Mesenchymal stem cell (in vitro differentiated cells and primary cell): ENCODE data around the gene STIMATE.

Experiments
- DNase-seq: peaks from one replicate; pipeline ENCODE4 v3.0.0-alpha.2; 2013
- H2AFZ ChIP-seq: one replicate; pipeline ENCODE4 v1.6.1; 2013; ENCODE audit warnings: low read depth, mild to moderate bottlenecking, control low read depth, inconsistent platforms, low read length, moderate library complexity
- H2AK5ac ChIP-seq: 2 replicates; pipeline ENCODE4 v1.6.1; 2013; ENCODE audit warnings: low read length, moderate library complexity, mild to moderate bottlenecking, inconsistent platforms; ENCODE audit not compliant: severe bottlenecking
- H2BK120ac ChIP-seq: one replicate; pipeline ENCODE4 v1.6.1; 2013; ENCODE audit warnings: low read depth, mild to moderate bottlenecking, inconsistent platforms, low read length, moderate library complexity
- H2BK12ac ChIP-seq, 2 experiments: one replicate each; pipeline ENCODE4 v1.6.1; 2013; ENCODE audit warnings: inconsistent platforms in 2 of 2, low read length in 2 of 2, mild to moderate bottlenecking in 2 of 2, moderate library complexity in 2 of 2, control low read depth in 1 of 2
- H2BK15ac ChIP-seq: one replicate; pipeline ENCODE4 v1.6.1; 2013; ENCODE audit warnings: mild to moderate bottlenecking, low read depth, inconsistent platforms; ENCODE audit not compliant: poor library complexity, severe bottlenecking
- H2BK5ac ChIP-seq: 2 replicates; pipeline ENCODE4 v1.6.1; 2013; ENCODE audit warnings: low read depth, mild to moderate bottlenecking, low read length, control low read depth, inconsistent platforms; ENCODE audit not compliant: poor library complexity, severe bottlenecking
- H3K14ac ChIP-seq, 2 experiments: one replicate each; pipeline ENCODE4 v1.6.1; 2013; ENCODE audit warnings: inconsistent platforms in 2 of 2, low read length in 2 of 2, control low read depth in 1 of 2, mild to moderate bottlenecking in 1 of 2, moderate library complexity in 1 of 2
- H3K18ac ChIP-seq, 2 experiments: one replicate each; pipeline ENCODE4 v1.6.1; 2013; ENCODE audit warnings: inconsistent platforms in 2 of 2, low read length in 2 of 2, control low read depth in 1 of 2, low read depth in 1 of 2, mild to moderate bottlenecking in 1 of 2
- H3K23ac ChIP-seq, 2 experiments: one replicate each; pipeline ENCODE4 v1.6.1; 2013; ENCODE audit warnings: inconsistent platforms in 2 of 2, low read length in 2 of 2, mild to moderate bottlenecking in 2 of 2, moderate library complexity in 2 of 2, control low read depth in 1 of 2
- H3K27ac ChIP-seq: 2 replicates; pipeline ENCODE4 v1.5.1; 2013; ENCODE audit warnings: mild to moderate bottlenecking, moderate library complexity, low read length, control low read depth, inconsistent platforms; ENCODE audit not compliant: poor library complexity, severe bottlenecking
- H3K27me3 ChIP-seq, 2 experiments: 2 replicates each; pipeline versions ENCODE4 v1.6.1 to v1.7.0; 2013; ENCODE audit warnings: low read length in 2 of 2, mild to moderate bottlenecking in 2 of 2, moderate library complexity in 2 of 2, control low read depth in 1 of 2, inconsistent platforms in 1 of 2; ENCODE audit not compliant: control insufficient read depth in 1 of 2, insufficient read depth in 1 of 2
- H3K36me3 ChIP-seq, 2 experiments: 2 replicates each; pipeline versions ENCODE4 v1.6.1 to v1.7.0; 2013; ENCODE audit warnings: low read length in 2 of 2, control low read depth in 1 of 2, inconsistent platforms in 1 of 2, low read depth in 1 of 2, mild to moderate bottlenecking in 1 of 2; ENCODE audit not compliant: insufficient read depth in 2 of 2, control insufficient read depth in 1 of 2
- H3K4ac ChIP-seq, 2 experiments: one replicate each; pipeline ENCODE4 v1.6.1; 2013; ENCODE audit warnings: inconsistent platforms in 2 of 2, low read length in 2 of 2, mild to moderate bottlenecking in 2 of 2, moderate library complexity in 2 of 2, control low read depth in 1 of 2, low read depth in 1 of 2
- H3K4me1 ChIP-seq: 2 replicates; pipeline ENCODE4 v1.6.1; 2013; ENCODE audit warnings: low read depth, low read length, control low read depth; ENCODE audit not compliant: control insufficient read depth, insufficient read depth
- H3K4me2 ChIP-seq: 2 replicates; pipeline ENCODE4 v1.6.1; 2013; ENCODE audit warnings: low read length, mild to moderate bottlenecking, inconsistent platforms; ENCODE audit not compliant: poor library complexity, severe bottlenecking
- H3K4me3 ChIP-seq, 2 experiments: 2 replicates each; pipeline versions ENCODE4 v1.5.1 to v1.7.0; 2013; ENCODE audit warnings: low read length in 2 of 2, mild to moderate bottlenecking in 2 of 2, control low read depth in 1 of 2, low read depth in 1 of 2; ENCODE audit not compliant: insufficient read depth in 1 of 2
- H3K79me1 ChIP-seq: replicated peaks from 2 replicates; pipeline ENCODE4 v1.6.1; 2013; ENCODE audit warnings: mild to moderate bottlenecking, control low read depth, low read length, inconsistent platforms; ENCODE audit not compliant: poor library complexity, severe bottlenecking
- H3K9ac ChIP-seq: 2 replicates; pipeline ENCODE4 v1.7.0; 2013; ENCODE audit warnings: mild to moderate bottlenecking, low read length, moderate library complexity
- H3K9me3 ChIP-seq: 2 replicates; pipeline ENCODE4 v1.7.0; 2013; ENCODE audit warnings: mild to moderate bottlenecking, low read length; ENCODE audit not compliant: control insufficient read depth
- H4K8ac ChIP-seq: one replicate; pipeline ENCODE4 v1.6.1; 2013; ENCODE audit warnings: inconsistent platforms, mild to moderate bottlenecking, low read length, moderate library complexity
- H4K91ac ChIP-seq: one replicate; pipeline ENCODE4 v1.6.1; 2013; ENCODE audit warnings: mild to moderate bottlenecking, low read length, inconsistent platforms
- WGBS: methylation state at CpG from one replicate; pipeline ENCODE4 v1.1.7; 2013; ENCODE audit warnings: mixed read lengths; 5-methylcytosine and 5-hydroxymethylcytosine counted together

Gene STIMATE

DNA sequence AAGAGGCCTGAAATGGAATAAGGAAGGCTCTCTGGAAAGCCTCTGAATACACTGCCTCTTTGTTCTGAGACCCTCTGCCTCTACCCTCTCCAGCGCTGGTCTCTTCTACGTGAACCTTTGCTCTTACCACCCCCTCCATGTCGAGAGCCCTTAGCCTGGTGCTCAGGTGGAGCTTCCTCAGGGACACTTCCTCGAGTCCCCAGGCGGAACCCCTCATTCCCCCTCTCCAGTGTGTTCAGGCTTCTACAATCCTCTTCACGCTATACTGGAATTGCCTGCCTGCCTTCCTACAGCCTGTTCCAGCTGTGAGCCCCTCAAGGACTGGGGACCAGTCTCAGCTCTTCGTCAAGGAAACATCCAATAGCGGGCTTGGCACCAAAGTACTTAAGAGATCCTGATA, 7.4 kb downstream of the STIMATE start:
- no peak overlapping the region for H2AFZ ChIP-seq
- no peak overlapping the region for H3K9ac ChIP-seq
- peaks cover 7% of the 10 kb centered on the region for H3K4me1 ChIP-seq
- no peak overlapping the region for H4K91ac ChIP-seq
- no peak overlapping the region for H3K23ac ChIP-seq
- no peak overlapping the region for H3K4me2 ChIP-seq
- no peak overlapping the region for H2BK5ac ChIP-seq
- peaks cover 10 to 15% of the 10 kb centered on the region in 2 experiments for H3K36me3 ChIP-seq
- no peak overlapping the region for H3K4ac ChIP-seq
- H3K9me3 ChIP-seq: peaks cover under 1% of the 10 kb centered on the region
- no peak overlapping the region for H2BK12ac ChIP-seq
- no peak overlapping the region for H3K27ac ChIP-seq
- DNase-seq: no peak
- 93% methylated on average over 7 of the region's 8 CpGs for WGBS
- no peak overlapping the region for H2AK5ac ChIP-seq
- H3K27me3 ChIP-seq: no peaks in the 10 kb centered on the region
- H3K79me1 ChIP-seq: peaks cover 46% of the 10 kb centered on the region
- no peak overlapping the region for H3K18ac ChIP-seq
- H3K4me3 ChIP-seq: no peak overlapping the region
- H3K14ac ChIP-seq: no peak overlapping the region
- no peak overlapping the region for H2BK15ac ChIP-seq
- no peak overlapping the region for H4K8ac ChIP-seq
- no peak overlapping the region for H2BK120ac ChIP-seq

DNA sequence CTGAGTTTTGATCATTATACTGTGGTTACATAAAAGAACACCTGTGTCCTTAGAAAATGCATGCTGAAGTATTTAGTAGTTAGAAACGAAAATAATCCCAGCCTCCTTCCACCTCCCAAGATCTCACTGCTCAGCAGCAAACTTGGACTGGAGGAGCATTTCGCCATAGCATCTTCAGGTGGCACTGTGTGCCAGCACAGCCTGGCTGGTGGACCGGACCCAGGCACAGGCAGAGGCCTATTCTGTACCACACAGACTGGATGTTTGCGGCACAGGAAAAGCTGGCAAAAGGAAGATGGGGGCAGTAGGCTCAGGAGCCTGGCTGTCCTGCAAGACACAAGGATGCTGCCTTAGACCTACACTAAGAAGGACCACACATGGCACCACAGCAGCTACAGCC, 10.2 kb downstream of the STIMATE start:
- H3K4me1 ChIP-seq: peaks cover 6% of the 10 kb centered on the region
- H3K27me3 ChIP-seq: no peaks in the 10 kb centered on the region
- H3K14ac ChIP-seq: no peak overlapping the region
- no peak overlapping the region for H2BK120ac ChIP-seq
- H3K4me2 ChIP-seq: no peak overlapping the region
- peaks cover 6% of the 10 kb centered on the region for H3K9me3 ChIP-seq
- no peak overlapping the region for H2BK5ac ChIP-seq
- H4K91ac ChIP-seq: no peak overlapping the region
- peaks cover 10 to 12% of the 10 kb centered on the region in 2 experiments for H3K36me3 ChIP-seq
- H3K79me1 ChIP-seq: peaks cover 38% of the 10 kb centered on the region
- no peak overlapping the region for H4K8ac ChIP-seq
- no peak overlapping the region for H3K9ac ChIP-seq
- no peak overlapping the region for H2AFZ ChIP-seq
- no peak overlapping the region for H3K18ac ChIP-seq
- H2BK15ac ChIP-seq: no peak overlapping the region
- no peak overlapping the region for H3K4me3 ChIP-seq
- 97% methylated on average over 4 of the region's 4 CpGs for WGBS
- peak overlapping the region in 1 of 2 experiments; percentile 83 for H3K23ac ChIP-seq
- no peak overlapping the region for H3K27ac ChIP-seq
- no peak overlapping the region for H2BK12ac ChIP-seq
- no peak for DNase-seq
- H2AK5ac ChIP-seq: no peak overlapping the region
- no peak overlapping the region for H3K4ac ChIP-seq

DNA sequence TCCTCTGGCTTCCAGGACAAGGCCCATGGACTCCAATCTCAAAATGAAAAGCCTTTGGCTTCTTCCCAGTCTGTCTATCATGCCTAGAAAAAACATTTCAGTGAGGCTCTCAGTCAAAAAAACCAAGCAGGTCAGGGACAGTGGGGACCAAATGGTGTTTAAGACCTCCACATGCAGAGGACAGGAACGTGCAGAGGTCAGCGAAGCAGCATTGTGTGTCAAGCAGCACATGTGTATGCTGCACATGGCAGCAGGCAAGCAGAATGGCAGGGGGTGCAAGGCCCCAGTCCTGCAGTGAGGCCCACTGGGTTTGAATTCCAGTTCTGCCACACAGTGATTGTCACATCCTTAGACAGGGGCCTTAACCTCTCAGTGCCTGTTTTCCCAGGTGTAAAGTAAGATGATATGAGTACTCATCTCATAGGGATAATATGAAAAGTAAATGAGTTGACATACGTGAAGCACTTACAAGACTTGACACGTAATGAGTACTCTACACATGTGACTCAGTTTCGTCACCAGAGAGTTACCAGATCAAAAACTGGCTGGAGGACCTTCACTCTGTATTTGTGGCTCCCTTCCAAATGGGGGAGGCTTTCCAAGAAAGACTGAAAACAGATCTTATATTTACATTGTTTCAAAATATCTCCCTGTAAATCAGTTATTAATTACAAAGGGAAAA, 11.2 kb downstream of the STIMATE start:
- H2BK12ac ChIP-seq: no peak overlapping the region

DNA sequence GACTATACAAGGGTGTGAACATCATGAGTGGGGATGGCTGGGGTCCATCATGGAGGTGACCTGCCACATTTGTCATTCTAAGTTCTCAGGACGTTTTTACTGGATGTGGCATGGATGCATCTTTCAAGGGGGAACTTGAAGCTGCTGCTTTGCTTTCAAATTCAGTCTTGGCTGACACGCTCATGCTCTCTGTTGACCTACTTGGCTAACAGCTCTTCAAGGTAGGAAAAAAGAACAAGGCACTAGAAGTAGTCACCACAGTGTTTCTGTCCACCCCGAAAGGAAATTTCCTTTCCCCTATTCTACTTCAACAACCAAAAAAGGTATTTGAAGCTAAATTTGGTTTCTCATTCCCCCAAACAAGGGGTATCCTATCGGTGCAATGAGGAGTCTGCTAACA, 15.0 kb downstream of the STIMATE start:
- Histone ChIP-seq H2BK12ac (no peak overlapping the region), H2BK15ac (no peak overlapping the region), H3K79me1 (peaks cover 34% of the 10 kb centered on the region), H3K18ac (no peak overlapping the region), H3K4me2 (no peak overlapping the region), H3K27me3 (no peaks in the 10 kb centered on the region), H2BK120ac (no peak overlapping the region), H3K14ac (no peak overlapping the region), H3K9me3 (peaks cover 6% of the 10 kb centered on the region), H4K91ac (no peak overlapping the region), H3K36me3 (peaks cover 13 to 23% of the 10 kb centered on the region in 2 experiments), H2AK5ac (no peak overlapping the region), H2AFZ (no peak overlapping the region), H3K27ac (no peak overlapping the region), H3K4me1 (peaks cover 1% of the 10 kb centered on the region), H3K9ac (no peak overlapping the region), H3K4me3 (no peak overlapping the region), H4K8ac (no peak overlapping the region), H3K4ac (no peak overlapping the region), H3K23ac (no peak overlapping the region), H2BK5ac (no peak overlapping the region)
- DNase-seq: no peak
- 94% methylated on average over 4 of the region's 4 CpGs for WGBS

More for the DNA sequence above, 11.2 kb downstream of the STIMATE start:
- peaks cover 10 to 16% of the 10 kb centered on the region in 2 experiments for H3K36me3 ChIP-seq
- no peak overlapping the region for H3K4me2 ChIP-seq
- H2AK5ac ChIP-seq: no peak overlapping the region
- H2BK5ac ChIP-seq: no peak overlapping the region
- 94% methylated on average over 5 of the region's 5 CpGs for WGBS
- H2AFZ ChIP-seq: no peak overlapping the region
- no peak overlapping the region for H3K18ac ChIP-seq
- H3K9ac ChIP-seq: no peak overlapping the region
- H3K9me3 ChIP-seq: peaks cover 6% of the 10 kb centered on the region
- no peak overlapping the region for H3K23ac ChIP-seq
- no peak overlapping the region for H2BK120ac ChIP-seq
- H3K79me1 ChIP-seq: peaks cover 39% of the 10 kb centered on the region
- H3K27me3 ChIP-seq: no peaks in the 10 kb centered on the region
- H4K91ac ChIP-seq: no peak overlapping the region
- peak overlapping the region; percentile 66 for H4K8ac ChIP-seq
- H3K27ac ChIP-seq: no peak overlapping the region
- peaks cover 6% of the 10 kb centered on the region for H3K4me1 ChIP-seq
- no peak overlapping the region for H2BK15ac ChIP-seq
- no peak overlapping the region for H3K14ac ChIP-seq
- H3K4me3 ChIP-seq: no peak overlapping the region
- DNase-seq: no peak
- no peak overlapping the region for H3K4ac ChIP-seq
